Jurkat, Clone E6-1 (cell line): ENCODE data around the gene KDM4B.
"Not testable (repeated sequence)": the region's sequence is repeated elsewhere in the genome, so short reads cannot be mapped to it uniquely, and the experiment has no call there.

Experiments used
- DNase-seq: peaks from one replicate; pipeline ENCODE4 v3.0.0-alpha.2; 2011; ENCODE audit warnings: low read depth, low spot score
- H3K4me3 ChIP-seq: 2 replicates; pipeline ENCODE4 v1.5.1; 2011; ENCODE audit warnings: mild to moderate bottlenecking, low read length, control low read depth, moderate library complexity

Gene KDM4B

DNA sequence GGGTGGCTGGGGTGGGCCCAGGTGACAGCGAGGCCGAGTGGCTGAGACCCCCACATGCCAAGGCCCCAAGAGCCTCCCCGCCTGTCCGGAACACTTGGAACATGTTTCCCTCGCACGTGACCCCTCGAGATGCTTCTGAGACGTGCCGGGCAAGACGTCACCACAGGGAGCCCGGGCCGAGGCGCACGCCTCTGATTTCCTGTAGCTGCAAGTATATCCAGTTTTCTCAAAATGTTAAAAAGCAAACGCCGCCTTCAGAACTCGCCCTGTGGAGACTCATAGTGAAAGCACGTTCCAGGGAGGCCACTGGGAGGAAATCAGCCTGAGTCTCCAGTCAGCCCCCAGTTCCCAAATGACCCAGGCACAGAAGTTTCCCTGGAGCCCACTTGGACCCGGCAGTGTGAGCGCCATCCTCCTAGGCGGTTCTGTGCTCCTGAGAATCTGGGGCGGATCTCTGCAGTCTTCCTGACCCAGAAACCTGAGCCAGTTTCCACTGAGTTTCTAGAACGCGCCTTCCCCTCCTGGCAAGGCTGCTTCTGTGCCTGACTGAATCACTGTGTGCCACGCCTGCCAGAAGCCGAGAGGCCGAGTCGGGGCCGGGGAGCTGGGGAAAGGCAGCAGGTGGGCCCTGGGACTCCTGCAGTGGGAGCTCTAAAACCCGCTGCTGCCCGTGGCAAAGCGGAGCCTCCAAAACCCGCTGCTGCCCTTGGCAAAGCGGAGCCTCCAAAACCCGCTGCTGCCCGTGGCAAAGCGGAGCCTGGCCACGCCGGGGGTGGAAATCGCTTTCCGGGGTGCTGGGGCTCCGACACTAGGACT lies 179.3 kb downstream of the KDM4B start:
- no peak for DNase-seq
- H3K4me3 ChIP-seq: no peak overlapping the region

DNA sequence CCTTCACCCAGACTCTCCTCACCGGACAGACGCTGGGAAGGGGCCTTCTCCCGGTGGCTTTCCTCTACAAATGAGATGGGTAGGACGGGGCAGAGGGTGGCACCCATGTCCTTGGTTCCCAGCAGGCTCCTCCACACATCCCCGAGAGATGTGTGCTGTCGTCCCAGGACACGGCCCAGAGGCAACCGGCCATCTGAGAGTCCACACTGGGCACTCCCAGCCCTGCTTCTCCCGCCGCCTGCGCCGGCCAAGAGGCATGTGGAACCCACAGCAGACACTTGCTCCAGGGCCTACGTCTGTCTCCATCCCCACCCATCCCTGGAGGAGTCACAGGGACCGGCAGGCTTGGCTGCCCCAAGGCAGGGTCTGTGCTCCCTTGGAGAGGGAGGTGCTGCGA lies 179.9 kb downstream of the KDM4B start:
- H3K4me3 ChIP-seq: no peak overlapping the region
- no peak for DNase-seq

GRCh38 chr19:5149508-5149907 lies 180.6 kb downstream of the KDM4B start:
- H3K4me3 ChIP-seq: no peak overlapping the region
- DNase-seq: no peak

DNA sequence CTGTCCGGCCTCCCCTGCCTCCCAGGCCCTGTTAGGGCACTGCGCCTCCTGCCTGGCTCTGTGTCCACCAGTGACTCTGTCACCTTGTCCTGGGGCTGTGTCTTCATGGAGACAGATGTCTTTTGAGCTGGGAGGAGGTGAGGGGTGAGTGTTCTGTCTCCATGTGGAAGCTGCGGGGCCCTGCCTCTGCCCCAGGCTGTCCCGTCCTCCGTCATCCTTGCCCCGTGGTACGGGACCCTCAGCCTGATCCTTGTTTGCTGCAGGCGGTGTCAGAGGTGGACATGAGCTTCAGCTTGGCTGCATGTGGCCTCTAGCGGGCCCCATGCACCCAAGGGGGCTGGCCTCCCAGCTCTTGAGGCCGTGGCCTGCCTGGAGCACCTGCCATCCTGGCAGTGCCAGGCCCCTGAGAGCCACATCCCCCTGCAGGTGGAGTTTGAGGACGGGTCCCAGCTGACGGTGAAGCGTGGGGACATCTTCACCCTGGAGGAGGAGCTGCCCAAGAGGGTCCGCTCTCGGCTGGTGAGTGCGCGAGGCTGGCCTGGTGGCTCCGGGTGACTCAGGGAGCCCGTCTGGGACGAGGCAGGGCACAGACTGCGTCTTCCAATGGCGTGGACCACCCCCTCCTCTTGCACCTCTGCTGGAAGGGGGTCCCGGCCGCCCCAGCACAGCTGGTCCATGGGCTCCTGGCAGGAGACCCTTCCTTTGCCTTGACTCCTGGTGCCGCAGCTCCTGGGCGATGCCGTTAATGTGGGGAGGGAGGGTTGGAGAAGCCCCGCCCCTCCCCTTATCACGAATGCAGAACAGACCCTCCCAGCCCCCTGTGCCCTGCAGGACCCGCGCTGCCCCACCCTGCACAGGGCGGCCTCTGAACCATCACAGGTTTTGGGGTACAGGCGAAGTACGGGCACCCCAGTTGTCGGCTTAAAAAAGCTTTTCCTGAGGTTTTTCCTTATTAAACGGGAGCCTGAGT lies 181.3 kb downstream of the KDM4B start:
- H3K4me3 ChIP-seq: no peak overlapping the region
- DNase-seq: no peak

DNA sequence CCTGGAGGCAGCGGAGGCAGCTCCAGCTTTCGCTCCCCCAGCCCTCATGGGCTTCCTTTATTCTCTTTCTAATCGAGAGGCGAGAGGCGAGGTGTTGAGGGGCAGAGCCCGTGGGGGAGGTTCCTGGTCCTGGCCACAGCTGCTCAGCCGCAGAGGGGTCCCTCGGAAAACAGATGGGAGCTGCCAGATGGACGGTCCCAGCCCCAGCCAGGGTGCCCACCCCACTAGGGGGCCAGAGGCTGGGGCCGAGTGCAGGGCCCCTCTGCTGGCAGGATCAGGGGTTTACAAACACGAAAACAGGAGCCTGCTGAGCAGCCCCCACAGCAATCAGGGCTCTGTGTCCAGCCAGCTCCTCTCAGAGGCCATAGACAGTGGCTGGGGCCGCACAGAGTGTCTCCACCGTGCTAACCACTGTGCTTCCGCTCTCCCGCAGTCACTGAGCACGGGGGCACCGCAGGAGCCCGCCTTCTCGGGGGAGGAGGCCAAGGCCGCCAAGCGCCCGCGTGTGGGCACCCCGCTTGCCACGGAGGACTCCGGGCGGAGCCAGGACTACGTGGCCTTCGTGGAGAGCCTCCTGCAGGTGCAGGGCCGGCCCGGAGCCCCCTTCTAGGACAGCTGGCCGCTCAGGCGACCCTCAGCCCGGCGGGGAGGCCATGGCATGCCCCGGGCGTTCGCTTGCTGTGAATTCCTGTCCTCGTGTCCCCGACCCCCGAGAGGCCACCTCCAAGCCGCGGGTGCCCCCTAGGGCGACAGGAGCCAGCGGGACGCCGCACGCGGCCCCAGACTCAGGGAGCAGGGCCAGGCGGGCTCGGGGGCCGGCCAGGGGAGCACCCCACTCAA lies 182.2 kb downstream of the KDM4B start:
- H3K4me3 ChIP-seq: no peak overlapping the region
- DNase-seq: no peak

GRCh38 chr19:5152013-5152763 lies 183.3 kb downstream of the KDM4B start:
- no peak for DNase-seq
- no peak overlapping the region for H3K4me3 ChIP-seq

GRCh38 chr19:5152767-5153532 lies 184.0 kb downstream of the KDM4B start:
- no peak for DNase-seq
- H3K4me3 ChIP-seq: no peak overlapping the region

GRCh38 chr19:5153601-5154128 lies 184.8 kb downstream of the KDM4B start:
- H3K4me3 ChIP-seq: no peak overlapping the region
- no peak for DNase-seq

- DNase-seq: no peak
- no peak overlapping the region for H3K4me3 ChIP-seq
Measured at GRCh38 chr19:5154129-5154798, 185.4 kb downstream of the KDM4B start.

DNA sequence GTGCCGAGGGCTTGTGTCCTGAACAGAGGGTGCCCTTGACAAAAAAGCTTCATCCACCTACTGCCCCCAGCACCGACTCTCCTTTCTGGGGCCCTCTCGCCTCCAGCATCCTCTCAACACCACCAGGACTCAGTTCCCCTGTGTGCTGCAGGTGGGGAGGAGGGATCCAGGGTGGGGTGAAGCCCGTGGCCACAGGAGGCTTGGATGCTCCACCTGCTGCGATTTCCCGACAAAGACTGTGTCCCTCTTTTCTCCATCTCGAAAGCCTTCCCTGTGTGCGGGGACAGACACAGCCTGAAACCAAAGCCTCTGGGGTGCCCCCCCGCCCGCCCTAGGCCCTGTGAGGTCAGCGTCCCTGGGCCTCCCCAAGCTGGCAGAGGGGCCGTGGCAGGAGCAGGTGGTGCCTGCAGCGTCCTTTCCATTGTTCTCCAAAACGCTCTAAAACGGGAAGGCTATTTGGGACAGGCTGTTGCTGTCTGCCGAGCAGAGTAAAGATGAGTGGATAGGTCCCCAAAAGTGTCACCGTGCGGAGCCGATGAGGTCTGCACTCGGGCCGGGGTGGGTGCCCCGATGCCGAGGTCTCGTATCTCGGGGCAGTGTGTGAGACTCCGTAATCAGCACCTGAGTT lies 186.0 kb downstream of the KDM4B start:
- DNase-seq: no peak
- no peak overlapping the region for H3K4me3 ChIP-seq

DNA sequence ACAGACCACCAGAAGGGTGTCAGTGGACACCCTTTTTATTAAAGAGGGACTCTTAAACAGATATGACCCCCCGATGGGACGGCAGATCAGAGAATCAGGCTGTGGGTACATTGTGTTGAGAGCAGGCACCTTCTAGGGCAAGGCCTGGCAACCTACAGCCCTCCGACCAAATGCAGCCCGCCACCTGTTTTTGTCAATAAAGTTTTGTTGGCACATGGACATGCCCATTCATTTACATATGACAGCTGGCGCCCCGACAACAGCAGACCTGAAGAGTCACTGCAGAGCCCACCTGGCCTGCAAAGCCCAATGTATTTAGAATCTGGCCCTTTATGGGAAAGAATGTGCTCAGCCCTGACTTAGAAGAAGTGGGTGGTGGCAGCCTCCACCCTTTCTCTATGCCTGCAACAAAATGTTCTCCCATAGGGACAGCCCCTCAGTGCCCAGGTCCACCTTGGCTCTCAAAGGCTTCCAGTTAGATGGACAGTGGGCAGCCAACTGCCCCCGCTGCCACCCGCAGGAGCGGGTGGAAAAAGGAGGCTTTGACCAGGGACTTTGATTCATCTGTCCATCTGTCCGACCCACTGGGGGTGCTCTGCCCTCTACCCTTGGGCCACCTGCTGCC lies 186.8 kb downstream of the KDM4B start:
- no peak overlapping the region for H3K4me3 ChIP-seq
- no peak for DNase-seq

GRCh38 chr19:5156231-5156986 lies 187.5 kb downstream of the KDM4B start:
- no peak for DNase-seq
- no peak overlapping the region for H3K4me3 ChIP-seq

- no peak for DNase-seq
- no peak overlapping the region for H3K4me3 ChIP-seq
Measured at GRCh38 chr19:5157186-5157585, 188.3 kb downstream of the KDM4B start.

DNA sequence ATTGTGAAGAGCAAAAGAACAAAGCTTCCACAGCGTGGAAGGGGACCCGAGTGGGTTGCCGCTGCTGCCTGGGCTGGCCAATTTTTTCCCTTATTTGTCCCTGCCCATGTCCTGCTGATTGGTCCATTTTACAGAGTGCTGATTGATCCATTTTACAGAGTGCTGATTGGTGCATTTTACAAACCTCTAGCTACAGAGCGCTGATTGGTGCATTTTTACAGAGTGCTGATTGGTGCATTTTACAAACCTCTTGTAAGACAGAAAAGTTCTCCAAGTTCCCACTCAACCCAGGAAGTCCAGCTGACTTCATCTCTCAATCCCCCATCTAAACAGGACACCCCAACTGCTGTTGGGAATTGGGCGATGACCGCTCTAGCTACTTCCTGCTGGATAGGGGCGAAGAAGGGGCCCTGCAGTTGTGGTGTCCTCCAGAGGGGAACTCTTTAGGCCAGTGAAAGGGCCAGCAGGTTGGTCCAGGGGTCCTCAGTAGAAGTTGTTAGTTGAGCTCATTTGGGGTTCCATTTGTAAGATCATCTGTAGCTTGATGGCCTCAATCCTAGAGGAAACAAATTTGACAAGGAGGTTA lies 189.7 kb downstream of the KDM4B start:
- not testable (repeated sequence) for DNase-seq, H3K4me3 ChIP-seq

DNA sequence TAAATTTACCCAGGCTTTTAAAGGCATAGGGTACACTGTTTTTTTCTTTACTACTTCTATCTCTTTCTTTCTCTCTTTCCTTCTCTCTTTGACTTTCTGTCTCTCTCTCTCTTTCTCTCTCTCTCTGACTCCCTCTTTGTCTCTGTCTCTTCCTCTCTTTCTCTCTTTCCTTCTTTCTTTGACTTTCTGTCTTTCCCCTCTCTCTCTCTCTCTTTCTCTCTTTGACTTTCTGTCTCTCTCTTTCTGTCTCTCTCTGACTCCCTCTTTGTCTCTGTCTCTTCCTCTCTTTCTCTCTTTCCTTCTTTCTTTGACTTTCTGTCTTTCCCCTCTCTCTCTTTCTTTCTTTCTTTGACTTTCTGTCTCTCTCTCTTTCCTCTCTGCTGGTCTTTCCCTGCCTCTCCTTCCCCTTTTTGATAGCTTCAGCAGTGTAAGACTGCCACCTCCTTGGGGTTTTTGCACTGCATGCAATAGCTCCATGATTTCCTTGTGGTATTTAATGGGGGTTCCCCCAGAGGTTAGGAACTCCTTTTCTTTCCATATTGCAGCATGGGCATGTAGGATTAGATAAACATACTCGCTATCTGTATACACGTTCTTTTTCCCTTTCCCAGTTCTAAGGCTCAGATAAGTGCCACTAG lies 191.4 kb downstream of the KDM4B start:
- not testable (repeated sequence) for H3K4me3 ChIP-seq, DNase-seq
